ENCODE data around the gene SPATA17. TPM values are rescaled to one million over a fixed set of nuclear protein-coding genes. Genes with fewer than 3 reads are reported as not detected.

Gene SPATA17
- total and polyA plus RNA-seq, 4 donors: 3.3 to 13.4 (median 7.0) TPM

GRCh38 chr1:217602380-217602779, 28.8 kb upstream of the SPATA17 start:
- ATAC-seq (ENCODE audit: insufficient read depth, low FRiP score) (no peak), DNase-seq (no peak)
- no peak overlapping the region for H3K4me3 ChIP-seq
- no peak overlapping the region for H3K27ac ChIP-seq (ENCODE audit: low read depth in 1 of 2, low read length in 1 of 2)
- no peak overlapping the region for H3K9ac ChIP-seq (ENCODE audit: insufficient read depth in 1 of 2, low read length in 2 of 2)
- no peaks in the 10 kb centered on the region for H3K4me1 ChIP-seq (ENCODE audit: control insufficient read depth in 5 of 5, insufficient read depth in 5 of 5, low read length in 5 of 5)
- TF ChIP-seq CTCF (IDR thresholded peaks at IDR 0.05; ENCODE audit: control extremely low read depth, extremely low read depth): no peak
- H3K27me3 ChIP-seq (ENCODE audit: control insufficient read depth in 3 of 3, insufficient read depth in 3 of 3, low read length in 2 of 3): no peaks in the 10 kb centered on the region
- H3K36me3 ChIP-seq (ENCODE audit: control insufficient read depth in 4 of 4, insufficient read depth in 4 of 4, low read length in 4 of 4): peaks cover 0 to 4% (median 1%) of the 10 kb centered on the region in 4 donors
- no peaks in the 10 kb centered on the region for H3K9me3 ChIP-seq (ENCODE audit: control insufficient read depth in 4 of 4, insufficient read depth in 3 of 4, low read length in 3 of 4)

DNA sequence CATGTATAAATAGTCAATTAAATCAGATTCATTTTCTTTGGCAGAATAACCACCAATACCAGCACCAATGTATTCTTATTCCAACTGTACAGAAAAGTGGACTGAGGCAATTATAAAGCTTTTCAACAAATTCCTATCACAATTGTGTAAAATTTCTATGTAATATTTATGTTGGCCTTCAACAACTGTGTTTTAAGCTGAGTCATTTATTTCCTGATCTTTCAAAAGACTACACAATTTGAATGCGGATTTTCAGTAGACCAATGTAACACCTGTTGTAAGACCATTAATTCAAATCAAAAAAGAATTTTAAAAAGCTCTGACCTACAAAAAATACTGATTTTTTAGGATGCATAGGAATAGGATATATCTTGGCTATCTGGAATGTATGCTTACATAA, 25.8 kb upstream of the SPATA17 start:
- DNase-seq (no peak), ATAC-seq (ENCODE audit: insufficient read depth, low FRiP score) (no peak)
- no peak overlapping the region for H3K9ac ChIP-seq (ENCODE audit: insufficient read depth in 1 of 2, low read length in 2 of 2)
- no peaks in the 10 kb centered on the region for H3K4me1 ChIP-seq (ENCODE audit: control insufficient read depth in 5 of 5, insufficient read depth in 5 of 5, low read length in 5 of 5)
- no peak overlapping the region for H3K27ac ChIP-seq (ENCODE audit: low read depth in 1 of 2, low read length in 1 of 2)
- no peak for TF ChIP-seq CTCF (IDR thresholded peaks at IDR 0.05; ENCODE audit: control extremely low read depth, extremely low read depth)
- no peak overlapping the region for H3K4me3 ChIP-seq
- WGBS, 2 donors: 86 to 87% methylated on average over 1 of the region's 1 CpG
- no peaks in the 10 kb centered on the region for H3K27me3 ChIP-seq (ENCODE audit: control insufficient read depth in 3 of 3, insufficient read depth in 3 of 3, low read length in 2 of 3)
- peaks cover 0 to 15% (median 4%) of the 10 kb centered on the region in 4 donors for H3K36me3 ChIP-seq (ENCODE audit: control insufficient read depth in 4 of 4, insufficient read depth in 4 of 4, low read length in 4 of 4)
- no peaks in the 10 kb centered on the region for H3K9me3 ChIP-seq (ENCODE audit: control insufficient read depth in 4 of 4, insufficient read depth in 3 of 4, low read length in 3 of 4)

GRCh38 chr1:217614200-217614712, 16.9 kb upstream of the SPATA17 start:
- DNase-seq: no peak

More at GRCh38 chr1:217614200-217614712, 16.9 kb upstream of the SPATA17 start:
- 77 to 89% methylated on average over 3 of the region's 3 CpGs for WGBS, 2 donors
- H3K9me3 ChIP-seq (ENCODE audit: control insufficient read depth in 4 of 4, insufficient read depth in 3 of 4, low read length in 3 of 4): no peaks in the 10 kb centered on the region
- no peak overlapping the region for H3K9ac ChIP-seq (ENCODE audit: insufficient read depth in 1 of 2, low read length in 2 of 2)
- no peaks in the 10 kb centered on the region for H3K4me1 ChIP-seq (ENCODE audit: control insufficient read depth in 5 of 5, insufficient read depth in 5 of 5, low read length in 5 of 5)
- ATAC-seq (ENCODE audit: insufficient read depth, low FRiP score): no peak
- H3K4me3 ChIP-seq: no peak overlapping the region
- no peak for TF ChIP-seq CTCF (IDR thresholded peaks at IDR 0.05; ENCODE audit: control extremely low read depth, extremely low read depth)
- H3K27ac ChIP-seq (ENCODE audit: low read depth in 1 of 2, low read length in 1 of 2): no peak overlapping the region
- no peaks in the 10 kb centered on the region for H3K27me3 ChIP-seq (ENCODE audit: control insufficient read depth in 3 of 3, insufficient read depth in 3 of 3, low read length in 2 of 3)
- peaks cover 0 to 10% (median 3%) of the 10 kb centered on the region in 4 donors for H3K36me3 ChIP-seq (ENCODE audit: control insufficient read depth in 4 of 4, insufficient read depth in 4 of 4, low read length in 4 of 4)
